Measurements from ENCODE around the gene LST1.

DNA sequence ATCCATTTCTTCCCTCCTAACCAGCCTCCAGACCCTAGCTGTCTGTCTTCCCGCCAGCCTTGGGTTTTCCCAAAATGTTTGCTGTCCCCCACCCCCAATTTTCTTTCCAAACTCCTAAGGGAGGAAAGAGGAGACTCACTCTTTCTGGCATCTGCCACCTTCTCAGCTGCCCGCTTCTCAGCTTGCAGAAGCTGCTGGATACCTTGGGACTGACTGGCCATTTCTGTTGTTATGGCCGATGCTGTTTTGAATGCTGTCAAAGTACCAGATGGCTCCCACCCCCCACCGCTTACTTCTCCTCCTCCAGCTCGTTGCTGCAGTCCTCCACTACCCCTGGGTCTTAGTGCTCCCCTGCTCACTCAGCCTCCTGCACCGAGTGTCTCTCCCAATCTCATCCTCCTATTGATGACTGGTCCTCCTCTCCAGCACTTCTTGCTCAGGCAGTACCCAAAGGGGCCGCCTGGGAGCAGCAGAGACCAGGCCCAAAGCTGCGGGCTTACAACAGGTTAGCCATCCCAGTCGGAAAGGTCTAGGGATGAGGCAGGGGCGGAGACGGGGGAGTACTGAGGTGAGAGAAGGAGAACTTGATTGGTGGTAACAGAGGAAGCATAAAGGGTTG, 39.6 kb upstream of the LST1 start, which contains the start of gene ATP6V1G2:
- TF ChIP-seq, protein P1, sequence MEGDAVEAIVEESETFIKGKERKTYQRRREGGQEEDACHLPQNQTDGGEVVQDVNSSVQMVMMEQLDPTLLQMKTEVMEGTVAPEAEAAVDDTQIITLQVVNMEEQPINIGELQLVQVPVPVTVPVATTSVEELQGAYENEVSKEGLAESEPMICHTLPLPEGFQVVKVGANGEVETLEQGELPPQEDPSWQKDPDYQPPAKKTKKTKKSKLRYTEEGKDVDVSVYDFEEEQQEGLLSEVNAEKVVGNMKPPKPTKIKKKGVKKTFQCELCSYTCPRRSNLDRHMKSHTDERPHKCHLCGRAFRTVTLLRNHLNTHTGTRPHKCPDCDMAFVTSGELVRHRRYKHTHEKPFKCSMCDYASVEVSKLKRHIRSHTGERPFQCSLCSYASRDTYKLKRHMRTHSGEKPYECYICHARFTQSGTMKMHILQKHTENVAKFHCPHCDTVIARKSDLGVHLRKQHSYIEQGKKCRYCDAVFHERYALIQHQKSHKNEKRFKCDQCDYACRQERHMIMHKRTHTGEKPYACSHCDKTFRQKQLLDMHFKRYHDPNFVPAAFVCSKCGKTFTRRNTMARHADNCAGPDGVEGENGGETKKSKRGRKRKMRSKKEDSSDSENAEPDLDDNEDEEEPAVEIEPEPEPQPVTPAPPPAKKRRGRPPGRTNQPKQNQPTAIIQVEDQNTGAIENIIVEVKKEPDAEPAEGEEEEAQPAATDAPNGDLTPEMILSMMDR (IDR thresholded peaks at IDR 0.05), result peak; percentile 89 to 95 (median 94)
- TF ChIP-seq POLR2A (IDR thresholded peaks at IDR 0.05), result peak; percentile 19
- no peak for TF ChIP-seq EP300 (IDR thresholded peaks at IDR 0.05)
